Cardiac fibroblast (primary cell): ENCODE data around the gene TMEM221.

Experiments used
- DNase-seq, 2 donors: peaks; one replicate each; pipeline versions ENCODE4 v3.0.0 to v3.0.0-alpha.2; 2010; ENCODE audit warnings: low read depth in 2 of 2
- H3K4me3 ChIP-seq, 2 donors: replicated peaks in 1 of 2; 1 replicate in 1 of 2; 2 replicates in 1 of 2; pipeline ENCODE4 v1.5.1; 2011; ENCODE audit warnings: low read depth in 2 of 2, low read length in 2 of 2, mild to moderate bottlenecking in 2 of 2, moderate library complexity in 1 of 2
- TF ChIP-seq, protein P1 (sequence below): IDR thresholded peaks from one replicate; pipeline ENCODE4 v1.5.1; 2011; ENCODE audit warnings: low read depth, mild to moderate bottlenecking, low read length, inconsistent platforms

Gene TMEM221

DNA sequence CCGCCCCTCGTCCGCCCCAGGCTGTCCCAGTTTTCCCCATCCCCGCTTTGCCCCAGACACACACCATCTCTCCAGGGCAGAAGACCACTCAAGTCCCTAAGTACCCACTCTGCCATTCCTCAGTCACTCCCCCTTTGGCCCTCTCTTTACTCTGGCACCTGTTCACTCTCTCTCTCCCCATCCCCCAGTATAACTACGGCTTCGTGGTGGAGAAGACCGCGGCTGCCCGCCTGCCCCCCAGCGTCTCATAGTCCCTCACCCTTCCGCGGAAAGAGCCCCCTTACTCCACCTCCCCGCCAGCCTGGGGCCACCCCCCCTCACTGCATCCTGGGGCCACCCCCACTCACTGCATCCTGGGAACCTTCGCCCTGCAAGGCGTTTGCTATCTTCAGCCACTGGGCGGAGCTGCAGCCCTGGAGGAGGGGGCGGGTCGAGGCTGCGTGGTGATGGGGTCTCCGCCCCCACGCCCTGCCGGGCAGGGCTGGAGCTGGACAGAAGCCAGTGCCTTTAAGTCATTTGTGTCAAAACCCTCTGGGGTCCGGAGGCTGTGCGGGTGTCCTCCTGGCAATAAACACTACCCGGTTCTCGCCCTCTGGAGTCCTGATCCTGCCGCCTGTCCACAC, 23.6 kb downstream of the TMEM221 start:
- peak; percentile 36 to 64 for DNase-seq
- H3K4me3 ChIP-seq = no peak overlapping the region
- TF ChIP-seq, protein P1, sequence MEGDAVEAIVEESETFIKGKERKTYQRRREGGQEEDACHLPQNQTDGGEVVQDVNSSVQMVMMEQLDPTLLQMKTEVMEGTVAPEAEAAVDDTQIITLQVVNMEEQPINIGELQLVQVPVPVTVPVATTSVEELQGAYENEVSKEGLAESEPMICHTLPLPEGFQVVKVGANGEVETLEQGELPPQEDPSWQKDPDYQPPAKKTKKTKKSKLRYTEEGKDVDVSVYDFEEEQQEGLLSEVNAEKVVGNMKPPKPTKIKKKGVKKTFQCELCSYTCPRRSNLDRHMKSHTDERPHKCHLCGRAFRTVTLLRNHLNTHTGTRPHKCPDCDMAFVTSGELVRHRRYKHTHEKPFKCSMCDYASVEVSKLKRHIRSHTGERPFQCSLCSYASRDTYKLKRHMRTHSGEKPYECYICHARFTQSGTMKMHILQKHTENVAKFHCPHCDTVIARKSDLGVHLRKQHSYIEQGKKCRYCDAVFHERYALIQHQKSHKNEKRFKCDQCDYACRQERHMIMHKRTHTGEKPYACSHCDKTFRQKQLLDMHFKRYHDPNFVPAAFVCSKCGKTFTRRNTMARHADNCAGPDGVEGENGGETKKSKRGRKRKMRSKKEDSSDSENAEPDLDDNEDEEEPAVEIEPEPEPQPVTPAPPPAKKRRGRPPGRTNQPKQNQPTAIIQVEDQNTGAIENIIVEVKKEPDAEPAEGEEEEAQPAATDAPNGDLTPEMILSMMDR = peak; percentile 59

DNA sequence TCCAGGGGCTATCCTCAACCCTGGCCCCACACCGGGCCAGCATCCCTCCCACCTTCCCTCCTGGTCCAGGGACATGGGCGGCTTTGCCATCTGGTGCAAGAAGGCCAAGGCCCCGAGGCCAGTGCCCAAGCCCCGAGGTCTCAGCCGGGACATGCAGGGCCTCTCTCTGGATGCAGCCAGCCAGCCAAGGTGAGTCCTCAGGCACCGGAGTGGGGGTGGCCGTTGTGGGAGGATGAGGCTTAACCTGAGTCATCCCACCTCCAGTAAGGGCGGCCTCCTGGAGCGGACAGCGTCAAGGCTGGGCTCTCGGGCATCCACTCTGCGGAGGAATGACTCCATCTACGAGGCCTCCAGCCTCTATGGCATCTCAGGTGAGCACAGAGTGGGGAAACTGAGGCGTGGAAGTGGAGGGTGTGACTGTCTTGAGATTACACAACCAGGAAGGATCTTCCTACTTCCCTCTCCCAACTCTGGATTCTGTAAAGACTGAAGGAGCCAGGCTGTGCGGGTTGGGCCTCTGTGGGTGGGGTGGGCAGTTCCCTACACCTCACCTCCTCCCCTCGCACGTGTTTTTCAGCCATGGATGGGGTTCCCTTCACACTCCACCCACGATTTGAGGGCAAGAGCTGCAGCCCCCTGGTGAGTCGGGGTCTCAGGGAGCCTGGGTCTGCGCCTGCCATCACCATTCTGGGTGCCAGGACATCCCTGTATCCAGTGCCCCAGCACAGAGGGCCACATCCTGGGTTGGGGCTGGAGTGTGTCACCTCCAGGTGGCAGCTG, 24.8 kb downstream of the TMEM221 start:
- no peak for DNase-seq
- TF ChIP-seq, protein P1 = no peak
- H3K4me3 ChIP-seq = no peak overlapping the region

DNA sequence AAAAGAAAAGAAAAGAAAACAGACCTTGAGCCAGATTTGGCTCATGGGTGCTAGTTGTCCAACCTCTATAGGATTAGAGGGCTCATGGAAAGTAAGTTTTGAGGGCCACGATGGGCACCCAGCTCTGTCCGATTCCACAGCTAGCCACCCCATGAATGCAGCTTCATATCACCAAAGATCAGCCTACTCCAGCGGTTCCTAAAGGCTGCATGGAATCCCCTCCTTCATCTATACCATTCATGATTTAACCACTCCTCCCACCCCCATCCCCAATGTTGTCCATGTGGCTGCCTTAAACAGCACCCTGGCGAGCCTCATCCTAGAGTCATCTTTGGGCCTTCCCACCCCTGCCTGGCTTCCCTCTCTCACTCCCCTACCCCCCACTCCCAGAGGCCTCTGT, 26.5 kb downstream of the TMEM221 start:
- TF ChIP-seq, protein P1 = no peak
- no peak overlapping the region for H3K4me3 ChIP-seq
- DNase-seq = no peak

DNA sequence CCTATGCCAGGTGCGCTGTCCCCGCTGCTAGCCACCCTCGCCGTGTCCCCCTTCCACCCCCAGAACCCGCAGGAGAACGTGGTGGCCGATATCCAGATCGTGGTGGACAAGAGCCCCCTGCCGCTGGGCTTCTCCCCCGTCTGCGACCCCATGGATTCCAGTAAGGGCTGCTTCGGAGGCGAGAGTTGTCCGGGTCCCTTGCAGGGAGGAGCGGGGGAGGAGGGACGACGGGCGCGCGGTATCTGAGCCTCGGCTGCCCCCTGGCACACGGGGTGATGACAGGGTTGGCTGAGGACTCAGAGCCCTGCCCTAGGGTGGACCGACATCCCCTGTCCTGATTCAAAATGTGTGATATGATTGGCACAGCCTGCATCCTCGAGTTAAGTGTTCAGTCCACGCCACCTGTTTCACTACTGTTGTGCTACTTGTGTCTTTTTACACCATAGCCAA, 28.0 kb downstream of the TMEM221 start:
- peak overlapping the region; percentile 85 to 91 for H3K4me3 ChIP-seq
- DNase-seq = peak in 1 of 2 donors; percentile 22
- TF ChIP-seq, protein P1 = no peak

DNA sequence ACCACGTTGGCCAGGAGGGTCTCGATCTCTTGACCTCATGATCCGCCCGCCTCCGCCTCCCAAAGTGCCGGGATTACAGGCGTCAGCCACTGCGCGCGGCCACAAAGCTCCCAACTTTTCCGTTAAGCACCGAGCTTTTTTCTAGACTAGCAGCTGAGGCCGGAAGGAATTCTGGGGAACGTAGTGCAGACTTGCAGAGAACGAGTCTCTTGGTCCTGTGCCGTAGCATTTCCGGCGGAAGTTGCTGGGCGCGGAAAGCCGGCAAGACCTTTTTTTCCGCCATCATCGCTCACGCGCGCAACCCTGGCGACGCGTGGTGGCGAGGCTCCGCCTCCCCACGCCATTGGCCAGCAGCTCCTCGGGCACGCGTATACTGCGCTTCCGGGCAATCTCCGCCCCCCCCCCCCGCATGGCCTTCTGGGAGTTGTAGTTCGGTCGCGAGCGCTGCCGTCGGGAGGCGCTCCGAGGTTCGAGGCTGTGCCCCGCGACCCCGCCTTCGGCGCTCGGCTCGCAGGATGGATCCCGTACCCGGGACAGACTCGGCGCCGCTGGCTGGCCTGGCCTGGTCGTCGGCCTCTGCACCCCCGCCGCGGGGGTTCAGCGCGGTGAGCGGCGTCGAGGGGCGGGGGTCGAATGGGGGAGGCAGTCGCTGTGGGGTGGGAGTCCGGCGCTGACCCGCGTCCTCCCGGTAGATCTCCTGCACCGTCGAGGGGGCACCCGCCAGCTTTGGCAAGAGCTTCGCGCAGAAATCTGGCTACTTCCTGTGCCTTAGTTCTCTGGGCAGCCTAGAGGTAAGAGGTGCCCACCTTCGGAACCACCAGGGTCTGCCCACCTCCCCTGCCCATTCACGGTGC, 28.6 kb downstream of the TMEM221 start, which contains the start of gene MVB12A:
Gene MVB12A (plus strand): TSS at position 427 of the 854 bp plus-strand sequence. CDS start 89 bp downstream, at position 516.
- H3K4me3 ChIP-seq = peak within 1 kb of the TSS; percentile 85 to 91
- TF ChIP-seq, protein P1 = no peak
- DNase-seq = peak; percentile 99 to 100

DNA sequence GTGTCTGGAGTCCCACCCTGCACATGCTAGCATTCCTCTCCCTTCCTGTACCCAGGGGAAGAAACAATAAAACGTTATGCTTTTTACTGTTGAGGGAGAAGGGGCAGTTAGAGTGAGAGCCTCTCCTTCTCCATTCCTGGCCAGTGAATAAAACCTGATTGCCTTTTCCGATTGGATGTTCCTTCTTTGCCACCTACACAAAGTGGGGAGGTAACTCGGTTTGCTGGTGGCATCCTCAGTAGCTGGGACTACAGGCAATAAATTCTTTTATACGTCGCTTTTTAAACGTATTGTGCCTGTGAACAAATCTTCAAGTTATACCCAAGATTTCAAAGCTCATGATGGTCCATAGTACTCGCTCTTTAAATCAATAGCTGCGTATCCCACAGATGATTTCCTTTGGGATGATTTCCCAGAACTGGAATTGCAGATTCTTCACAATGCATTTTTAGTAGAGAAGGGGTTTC, 29.3 kb downstream of the TMEM221 start:
- TF ChIP-seq, protein P1 = no peak
- peak overlapping the region; percentile 22 to 48 for H3K4me3 ChIP-seq
- DNase-seq = no peak
